Embryonic facial prominence (tissue), 1 donor: Measurements from ENCODE around the gene LPAR3.

Experiments
- DNase-seq: peaks from one replicate; pipeline ENCODE4 v3.0.0-alpha.2; 2016; ENCODE audit errors: extremely low spot score

Gene LPAR3

DNA sequence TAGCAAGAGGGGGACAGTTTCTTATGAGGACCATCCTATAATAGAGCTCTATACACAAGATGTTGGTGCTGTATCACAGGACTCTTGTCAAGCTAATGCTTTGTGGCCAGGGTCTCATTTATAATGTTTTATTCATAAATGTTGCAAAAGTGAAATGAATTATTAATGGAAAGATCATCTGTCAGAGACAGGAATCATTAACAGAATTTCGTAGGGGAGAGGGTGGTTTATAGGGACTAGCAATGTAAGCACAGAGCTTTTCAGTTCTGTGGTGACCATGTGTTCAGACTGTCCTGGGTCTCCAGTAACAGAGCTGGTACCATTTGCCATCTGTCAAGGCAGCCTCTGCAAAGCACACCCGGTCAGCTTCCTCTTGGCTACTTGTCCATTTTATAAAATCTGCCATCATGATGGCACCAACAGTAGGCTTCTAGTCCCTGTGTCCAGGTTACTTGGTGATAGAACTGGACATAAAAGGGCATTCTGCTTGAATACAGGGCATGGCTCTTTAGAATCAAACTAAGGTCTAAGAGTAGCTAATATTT is 36.2 kb downstream of the LPAR3 start:
- no peak for DNase-seq

DNA sequence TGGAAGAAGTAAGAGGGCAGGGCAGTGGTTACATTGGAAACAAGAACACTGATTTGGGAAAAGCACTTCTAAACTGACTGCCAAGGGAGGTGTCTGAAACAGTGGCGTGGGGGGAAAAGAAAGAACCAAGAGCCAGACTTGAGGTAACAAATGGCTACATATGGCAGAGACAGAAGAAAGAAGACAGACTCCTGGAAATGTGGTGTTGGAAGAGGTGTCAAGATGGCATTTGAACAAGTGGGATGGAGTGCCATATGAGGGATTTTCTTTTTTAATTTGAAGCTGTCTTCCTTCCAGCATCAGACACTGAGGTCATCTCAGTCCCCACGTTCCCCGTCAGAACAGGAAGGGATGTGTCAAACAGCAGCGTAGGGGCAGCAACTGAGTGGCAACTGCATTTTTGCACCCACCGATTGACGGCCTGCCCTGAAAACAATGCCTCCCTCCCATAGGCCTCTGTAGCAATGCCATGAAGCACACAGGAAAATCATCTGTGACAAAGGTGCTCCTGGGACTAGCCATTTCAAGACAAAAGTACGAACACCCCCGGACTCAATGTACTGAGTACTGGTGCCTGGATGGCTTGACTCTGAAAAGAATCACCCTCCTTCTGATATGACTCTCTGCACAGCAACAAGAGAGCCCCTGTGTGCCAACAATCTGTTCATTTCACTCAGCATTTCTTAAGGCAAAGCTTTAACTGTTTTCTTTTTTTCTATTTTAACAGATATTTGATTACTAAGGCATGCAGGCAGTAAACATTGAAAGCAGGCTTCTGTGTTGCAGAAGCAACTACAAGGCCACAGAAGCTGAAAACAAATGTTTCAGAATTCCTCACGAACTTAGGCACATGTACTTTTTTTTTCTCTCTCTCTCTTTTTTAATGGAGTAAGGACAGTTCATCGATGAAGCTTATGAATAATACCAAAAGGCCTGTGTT is 37.0 kb downstream of the LPAR3 start:
- no peak for DNase-seq

DNA sequence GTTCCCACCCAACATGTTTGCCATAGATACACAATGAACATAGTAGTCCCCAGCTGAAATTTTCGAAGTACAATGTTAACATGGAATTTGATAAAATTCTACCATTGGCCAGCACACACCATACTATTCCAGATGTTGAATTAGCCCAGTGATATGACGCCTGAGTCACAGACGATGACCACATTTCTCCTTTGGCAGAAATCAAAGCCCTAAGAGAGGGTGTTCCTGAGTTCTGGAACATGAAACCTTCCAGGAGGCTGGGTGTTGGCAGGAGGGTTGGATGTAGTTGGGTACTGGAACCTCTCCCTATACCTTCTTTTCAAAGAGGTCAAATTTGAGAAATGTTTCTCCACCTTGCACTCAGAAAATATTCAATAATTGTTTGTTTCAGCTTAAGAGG is 37.8 kb downstream of the LPAR3 start:
- DNase-seq, result no peak

DNA sequence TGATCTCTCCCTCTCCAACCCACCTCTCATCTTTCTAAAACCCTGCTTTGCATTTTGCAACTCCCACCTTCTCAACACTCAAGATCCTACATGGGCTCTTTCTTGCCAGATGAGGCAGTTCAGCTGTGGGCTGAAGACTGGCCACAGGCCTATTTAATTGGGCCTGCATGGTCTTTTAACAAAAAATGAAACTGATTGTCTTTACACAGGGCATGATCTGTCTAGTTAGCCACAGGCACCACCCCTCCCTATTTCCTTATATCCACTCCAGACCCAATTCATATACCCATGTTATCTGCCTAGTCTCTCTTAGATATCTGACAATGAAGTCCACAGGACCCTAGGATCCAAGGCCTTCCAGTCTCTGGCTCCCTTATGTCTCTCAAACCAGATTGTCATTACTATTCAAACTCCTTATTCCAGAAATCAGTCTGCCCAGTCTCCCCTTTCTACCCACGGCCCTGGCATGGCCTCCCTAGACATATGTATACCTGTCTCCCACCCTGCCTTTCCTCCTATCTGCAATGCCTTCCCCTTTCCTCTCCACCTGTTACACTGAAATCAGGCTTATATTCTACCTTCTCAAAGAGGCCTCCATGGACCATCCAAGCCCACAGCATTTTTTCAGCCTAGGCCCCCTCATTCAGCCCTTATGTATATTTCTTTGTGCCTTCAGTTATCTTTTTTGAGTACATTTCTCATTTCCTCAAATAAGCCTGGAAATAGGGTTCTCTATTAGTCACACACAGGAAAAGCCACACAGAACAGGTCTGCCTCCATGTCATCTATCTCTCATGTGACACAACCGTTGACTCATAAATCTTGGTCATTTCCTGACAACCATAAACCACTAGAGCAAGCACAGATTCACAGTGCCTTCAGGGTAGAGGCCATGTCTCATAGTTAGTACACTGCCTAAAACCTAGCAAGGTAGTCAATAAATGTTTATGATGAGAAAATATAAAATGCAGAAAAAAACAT is 39.0 kb downstream of the LPAR3 start:
- DNase-seq, result no peak

DNA sequence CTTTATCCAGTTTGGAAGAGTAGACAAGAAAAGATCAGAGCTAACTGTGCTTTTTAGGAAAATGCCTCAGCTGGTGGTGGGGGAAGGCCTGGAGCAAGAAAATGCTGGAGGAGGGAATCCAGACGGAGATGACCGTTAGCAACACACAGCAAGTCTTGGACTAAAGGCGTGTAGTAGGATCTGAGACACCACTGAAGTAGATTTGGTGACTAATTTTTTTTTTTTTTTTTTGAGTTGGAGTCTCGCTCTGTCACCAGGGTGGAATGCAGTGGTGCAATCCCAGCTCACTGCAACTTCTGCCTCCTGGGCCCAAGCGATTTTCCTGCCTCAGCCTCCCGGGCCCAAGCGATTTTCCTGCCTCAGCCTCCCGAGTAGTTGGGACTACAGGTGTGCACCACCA is 41.2 kb downstream of the LPAR3 start:
- no peak for DNase-seq

GRCh38 chr1:84849357-84849975 is 43.5 kb downstream of the LPAR3 start:
- DNase-seq, result no peak

DNA sequence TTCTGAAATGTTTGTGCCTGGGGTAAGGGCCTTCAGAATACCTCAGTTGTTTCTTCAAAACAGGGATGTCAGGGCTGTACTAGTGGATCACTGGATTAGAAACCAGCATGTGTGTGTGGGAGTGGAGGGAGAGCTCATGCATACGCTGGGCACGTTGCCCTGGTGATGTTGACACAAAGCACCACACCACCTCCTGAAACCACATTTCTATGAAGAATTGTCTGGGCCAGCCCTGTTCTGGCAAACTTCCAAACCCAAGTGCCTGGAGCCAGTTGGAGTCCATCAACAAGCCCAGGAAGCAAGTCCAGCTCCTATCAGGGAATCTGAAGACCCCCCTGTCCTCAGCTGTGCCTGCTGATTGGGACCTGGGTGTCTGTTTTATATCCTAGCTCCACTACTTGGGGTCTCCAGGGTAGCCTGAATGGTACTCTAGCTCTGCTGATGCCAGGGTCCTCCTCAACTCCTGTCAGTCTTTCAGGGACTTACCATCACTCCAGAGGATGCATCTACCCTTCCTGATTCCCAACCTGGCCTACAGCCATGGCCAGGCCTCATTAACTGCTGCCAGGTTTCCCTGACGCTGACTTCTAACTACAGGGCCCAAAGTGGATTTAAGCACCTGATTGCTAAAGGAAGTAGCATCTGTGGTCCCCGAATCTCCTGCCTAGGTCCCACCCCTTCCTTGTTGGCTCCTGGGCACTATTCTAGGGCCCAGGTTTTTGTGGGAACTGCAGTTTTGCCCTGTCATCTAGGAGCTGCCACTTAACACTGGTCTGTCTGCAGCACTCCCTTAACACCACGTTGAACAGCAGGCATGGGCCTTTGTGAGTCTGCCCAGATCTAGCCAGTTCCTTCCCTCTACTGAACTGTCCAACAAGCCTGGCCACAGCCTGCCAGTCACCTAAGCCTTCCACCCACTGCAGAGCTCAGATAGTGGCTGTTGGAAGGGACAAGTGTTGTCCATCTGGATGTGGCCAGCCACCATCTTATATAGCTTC is 45.5 kb downstream of the LPAR3 start:
- DNase-seq, result peak; percentile 64

- DNase-seq, result no peak
Measured at GRCh38 chr1:84846387-84846786, 46.6 kb downstream of the LPAR3 start.

- DNase-seq, result no peak
Measured at GRCh38 chr1:84845357-84845756, 47.6 kb downstream of the LPAR3 start.

- no peak for DNase-seq
Measured at GRCh38 chr1:84844094-84844493, 48.9 kb downstream of the LPAR3 start.

DNA sequence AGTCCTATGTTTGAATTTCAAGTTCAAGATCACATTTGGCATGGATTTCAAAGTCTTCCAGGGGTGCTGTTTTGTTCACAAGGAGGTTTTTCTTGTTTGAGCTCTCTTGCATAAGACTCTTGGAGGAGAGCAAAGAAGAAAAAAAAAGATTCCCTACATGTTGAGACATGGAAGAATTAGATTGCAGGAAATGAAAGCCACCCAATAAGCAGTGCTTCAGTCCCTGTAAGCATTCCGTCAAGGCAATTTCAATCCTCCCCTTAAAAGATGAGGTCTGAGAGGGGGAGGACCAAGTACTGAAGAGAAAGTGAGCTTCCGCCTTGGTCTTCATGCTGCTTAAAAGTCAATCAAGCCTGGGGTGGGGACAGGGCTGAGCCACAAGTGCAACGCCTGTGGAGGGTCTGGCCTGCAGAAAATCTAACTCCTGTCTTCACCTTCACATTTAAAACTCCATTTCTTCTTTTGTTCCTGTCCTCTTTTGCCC is 50.2 kb downstream of the LPAR3 start:
- peak; percentile 11 for DNase-seq

- DNase-seq, result no peak
Measured at GRCh38 chr1:84841971-84842370, 51.0 kb downstream of the LPAR3 start.

- no peak for DNase-seq
Measured at GRCh38 chr1:84840346-84840745, 52.7 kb downstream of the LPAR3 start.

DNA sequence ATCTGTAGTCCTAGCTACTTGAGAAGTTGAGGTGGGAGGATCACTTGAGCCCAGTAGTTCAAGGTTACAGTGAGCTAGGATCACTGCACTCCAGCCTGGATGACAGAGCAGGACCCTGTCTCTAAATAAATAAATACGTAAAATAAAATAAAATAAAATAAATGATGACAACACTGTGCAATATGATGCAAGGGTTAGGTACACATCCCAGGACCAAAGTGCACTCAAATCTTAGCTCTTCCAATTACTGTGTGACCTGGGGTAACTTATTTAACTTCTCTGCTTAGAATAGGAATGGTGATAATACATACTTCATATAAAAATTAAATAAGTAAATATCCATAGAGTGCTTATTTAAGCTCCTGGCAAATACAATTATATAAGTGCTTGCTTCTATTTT is 53.5 kb downstream of the LPAR3 start:
- DNase-seq, result no peak

DNA sequence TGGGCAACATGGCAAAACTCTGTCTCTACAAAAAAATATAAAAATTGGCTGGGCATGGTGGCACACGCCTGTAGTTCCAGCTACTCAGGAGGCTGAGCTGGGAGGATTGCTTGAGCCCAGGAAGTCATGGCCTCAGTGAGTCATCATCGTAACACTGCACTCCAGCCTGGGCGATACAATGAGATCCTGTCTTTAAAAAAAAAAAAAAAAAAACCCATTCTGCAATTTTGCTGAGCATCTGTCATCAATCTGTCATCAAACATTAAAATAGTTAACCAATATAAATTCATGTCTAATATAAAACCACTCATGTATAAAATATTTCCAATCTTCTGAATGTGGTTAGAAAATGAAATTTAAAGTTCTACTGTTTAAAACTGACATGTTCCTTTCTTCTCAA is 56.9 kb downstream of the LPAR3 start:
- no peak for DNase-seq

- DNase-seq, result no peak
Measured at GRCh38 chr1:84835169-84835568, 57.8 kb downstream of the LPAR3 start.

- no peak for DNase-seq
Measured at GRCh38 chr1:84834419-84835064, 58.5 kb downstream of the LPAR3 start.

DNA sequence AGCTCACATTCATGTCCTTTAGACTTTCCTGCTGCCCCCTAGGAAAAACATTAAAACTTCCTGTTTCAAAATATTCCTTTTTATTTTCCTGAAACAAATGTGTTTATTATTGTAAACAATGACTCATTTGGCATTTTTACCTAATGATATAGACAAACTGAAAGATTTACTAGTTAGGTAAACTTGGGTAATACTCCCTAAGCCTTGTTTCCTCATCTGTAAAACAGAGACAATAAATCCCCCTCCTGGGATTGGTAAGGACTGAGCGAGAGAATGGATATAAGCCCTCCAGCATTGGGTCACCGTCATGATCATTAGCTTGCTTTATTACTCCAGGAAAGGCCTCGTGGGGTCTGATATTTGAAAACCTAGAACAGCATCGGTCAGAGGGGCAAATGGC is 59.8 kb downstream of the LPAR3 start:
- no peak for DNase-seq

GRCh38 chr1:84830136-84830535 is 62.9 kb downstream of the LPAR3 start:
- no peak for DNase-seq

- DNase-seq, result no peak
Measured at GRCh38 chr1:84827976-84828375, 65.0 kb downstream of the LPAR3 start.
